ENCODE results near the gene BOLA1. TPM values are rescaled to one million over a fixed set of nuclear protein-coding genes. Genes with fewer than 3 reads are reported as not detected.
A peak's percentile ranks its signal among the peaks of the same experiment; 100 is the strongest.

Gene BOLA1
- total RNA-seq, 2 donors from 2014 or later = 10.2 to 14.7 TPM

DNA sequence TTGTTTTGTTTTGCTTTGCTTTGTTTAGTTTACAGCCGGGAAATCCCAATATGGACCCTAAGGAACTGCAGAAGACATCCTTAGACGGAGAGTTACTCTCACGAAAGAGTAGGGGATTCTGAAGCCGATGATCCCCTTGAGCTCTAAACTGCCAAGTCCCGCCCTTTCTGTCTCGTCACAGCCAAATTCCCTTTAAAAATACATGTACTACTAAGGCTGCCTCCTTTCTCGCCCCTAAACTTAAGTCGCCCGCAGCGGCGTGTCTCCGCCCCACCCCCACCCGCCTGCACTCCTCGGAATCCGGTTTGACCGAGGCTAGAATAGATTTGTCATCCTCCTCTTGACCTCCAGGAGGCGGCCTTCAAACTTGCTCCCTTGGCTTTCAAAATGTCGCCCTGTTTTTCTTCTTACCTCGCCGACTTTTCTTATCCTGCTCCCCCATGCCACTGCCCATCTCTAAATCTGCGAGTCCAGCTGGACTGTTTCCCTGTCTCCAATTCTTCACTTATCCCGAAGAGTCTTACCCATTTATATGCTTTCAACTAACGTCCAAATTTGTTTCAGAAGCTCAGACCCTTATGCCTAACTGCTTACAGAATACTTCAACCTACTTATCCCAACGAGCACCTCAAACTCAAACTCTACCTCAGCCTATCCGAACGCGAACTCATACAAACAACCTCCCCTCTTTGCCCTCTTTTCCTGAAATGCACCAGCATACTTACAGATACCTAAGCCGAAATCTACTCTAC is 10.9 kb upstream of the BOLA1 start:
- 1 to 2% methylated on average over 26 to 28 of the region's 28 CpGs for WGBS, 2 experiments (ENCODE audit: insufficient coverage in 1 of 2, insufficient read length in 1 of 2)
- peak overlapping the region; percentile 89 for H3K4me3 ChIP-seq (ENCODE audit: low read length)
- no peaks in the 10 kb centered on the region for H3K27me3 ChIP-seq (ENCODE audit: control insufficient read depth, insufficient read depth, low read length, poor library complexity, severe bottlenecking)
- peak overlapping the region; percentile 98 for H3K27ac ChIP-seq (ENCODE audit: low read depth, low read length)
- no peaks in the 10 kb centered on the region for H3K9me3 Mint-ChIP-seq
- H3K4me1 ChIP-seq (ENCODE audit: control insufficient read depth, insufficient read depth, low read length) = no peaks in the 10 kb centered on the region
- peak overlapping the region; percentile 84 for H3K9ac ChIP-seq (ENCODE audit: extremely low read depth, low read length, poor library complexity, severe bottlenecking)
- DNase-seq = peak; percentile 96
- H3K27me3 Mint-ChIP-seq (ENCODE audit: insufficient read depth) = no peaks in the 10 kb centered on the region
- TF ChIP-seq, protein P1, sequence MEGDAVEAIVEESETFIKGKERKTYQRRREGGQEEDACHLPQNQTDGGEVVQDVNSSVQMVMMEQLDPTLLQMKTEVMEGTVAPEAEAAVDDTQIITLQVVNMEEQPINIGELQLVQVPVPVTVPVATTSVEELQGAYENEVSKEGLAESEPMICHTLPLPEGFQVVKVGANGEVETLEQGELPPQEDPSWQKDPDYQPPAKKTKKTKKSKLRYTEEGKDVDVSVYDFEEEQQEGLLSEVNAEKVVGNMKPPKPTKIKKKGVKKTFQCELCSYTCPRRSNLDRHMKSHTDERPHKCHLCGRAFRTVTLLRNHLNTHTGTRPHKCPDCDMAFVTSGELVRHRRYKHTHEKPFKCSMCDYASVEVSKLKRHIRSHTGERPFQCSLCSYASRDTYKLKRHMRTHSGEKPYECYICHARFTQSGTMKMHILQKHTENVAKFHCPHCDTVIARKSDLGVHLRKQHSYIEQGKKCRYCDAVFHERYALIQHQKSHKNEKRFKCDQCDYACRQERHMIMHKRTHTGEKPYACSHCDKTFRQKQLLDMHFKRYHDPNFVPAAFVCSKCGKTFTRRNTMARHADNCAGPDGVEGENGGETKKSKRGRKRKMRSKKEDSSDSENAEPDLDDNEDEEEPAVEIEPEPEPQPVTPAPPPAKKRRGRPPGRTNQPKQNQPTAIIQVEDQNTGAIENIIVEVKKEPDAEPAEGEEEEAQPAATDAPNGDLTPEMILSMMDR (conservative IDR thresholded peaks at IDR 0.05) = peak; percentile 74
- H3K9me3 ChIP-seq (ENCODE audit: control insufficient read depth, low read length) = no peaks in the 10 kb centered on the region
- no peak overlapping the region for H3K27ac Mint-ChIP-seq
- no peaks in the 10 kb centered on the region for H3K4me1 Mint-ChIP-seq
- no peak overlapping the region for H3K4me3 Mint-ChIP-seq
- H3K36me3 Mint-ChIP-seq (ENCODE audit: low read depth) = no peaks in the 10 kb centered on the region
- no peaks in the 10 kb centered on the region for H3K36me3 ChIP-seq (ENCODE audit: control insufficient read depth, insufficient read depth, low read length)

DNA sequence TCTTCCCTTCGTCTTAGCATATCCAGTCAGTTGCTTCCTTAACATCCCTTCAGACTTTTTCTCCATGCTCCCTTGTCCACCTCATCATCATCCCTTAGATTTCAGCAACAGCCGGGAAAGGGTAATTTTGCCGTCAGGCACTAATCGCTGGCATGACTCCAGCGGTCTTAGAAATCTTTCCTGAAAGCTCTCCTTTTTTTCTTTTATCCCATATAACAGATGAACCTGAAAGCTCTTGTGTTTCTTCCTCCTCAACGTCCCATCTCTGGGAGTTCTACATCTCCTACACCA is 10.4 kb upstream of the BOLA1 start:
- H3K4me3 ChIP-seq (ENCODE audit: low read length) = peak overlapping the region; percentile 89
- no peaks in the 10 kb centered on the region for H3K36me3 ChIP-seq (ENCODE audit: control insufficient read depth, insufficient read depth, low read length)
- H3K27ac ChIP-seq (ENCODE audit: low read depth, low read length) = peak overlapping the region; percentile 98
- TF ChIP-seq, protein P1 (conservative IDR thresholded peaks at IDR 0.05) = no peak
- H3K27me3 ChIP-seq (ENCODE audit: control insufficient read depth, insufficient read depth, low read length, poor library complexity, severe bottlenecking) = no peaks in the 10 kb centered on the region
- 44 to 60% methylated on average over 5 to 6 of the region's 6 CpGs for WGBS, 2 experiments (ENCODE audit: insufficient coverage in 1 of 2, insufficient read length in 1 of 2)
- no peaks in the 10 kb centered on the region for H3K9me3 Mint-ChIP-seq
- peak overlapping the region; percentile 84 for H3K9ac ChIP-seq (ENCODE audit: extremely low read depth, low read length, poor library complexity, severe bottlenecking)
- H3K4me1 Mint-ChIP-seq = no peaks in the 10 kb centered on the region
- no peaks in the 10 kb centered on the region for H3K9me3 ChIP-seq (ENCODE audit: control insufficient read depth, low read length)
- no peaks in the 10 kb centered on the region for H3K36me3 Mint-ChIP-seq (ENCODE audit: low read depth)
- H3K27ac Mint-ChIP-seq = no peak overlapping the region
- no peak for DNase-seq
- H3K4me1 ChIP-seq (ENCODE audit: control insufficient read depth, insufficient read depth, low read length) = no peaks in the 10 kb centered on the region
- H3K27me3 Mint-ChIP-seq (ENCODE audit: insufficient read depth) = no peaks in the 10 kb centered on the region
- H3K4me3 Mint-ChIP-seq = no peak overlapping the region

- Histone ChIP-seq H3K27me3 (ENCODE audit: control insufficient read depth, insufficient read depth, low read length, poor library complexity, severe bottlenecking) (no peaks in the 10 kb centered on the region), H3K9ac (ENCODE audit: extremely low read depth, low read length, poor library complexity, severe bottlenecking) (no peak overlapping the region), H3K36me3 (ENCODE audit: control insufficient read depth, insufficient read depth, low read length) (no peaks in the 10 kb centered on the region), H3K4me3 (ENCODE audit: low read length) (no peak overlapping the region), H3K9me3 (ENCODE audit: control insufficient read depth, low read length) (peaks cover 4% of the 10 kb centered on the region), H3K4me1 (ENCODE audit: control insufficient read depth, insufficient read depth, low read length) (no peaks in the 10 kb centered on the region), H3K27ac (ENCODE audit: low read depth, low read length) (no peak overlapping the region)
- Mint-ChIP-seq H3K27me3 (ENCODE audit: insufficient read depth) (peaks cover 10% of the 10 kb centered on the region), H3K4me1 (peaks cover 2% of the 10 kb centered on the region), H3K4me3 (no peak overlapping the region), H3K9me3 (no peaks in the 10 kb centered on the region), H3K27ac (no peak overlapping the region), H3K36me3 (ENCODE audit: low read depth) (no peaks in the 10 kb centered on the region)
- DNase-seq = no peak
- TF ChIP-seq, protein P1 (conservative IDR thresholded peaks at IDR 0.05) = no peak
- WGBS, 2 experiments (ENCODE audit: insufficient coverage in 1 of 2, insufficient read length in 1 of 2) = 100% methylated on average over 1 to 4 of the region's 4 CpGs
Measured at GRCh38 chr1:149896575-149896974, 2.8 kb upstream of the BOLA1 start.

Measured in endodermal cell (in vitro differentiated cells).